A673 (cell line): ENCODE data around the gene PRCD. TPM values are rescaled to one million over a fixed set of nuclear protein-coding genes. Genes with fewer than 3 reads are reported as not detected.
A peak's percentile ranks its signal among the peaks of the same experiment; 100 is the strongest.

Experiments used
- BruUV-seq: library from RNA; stranded (reverse); fragments of 400-500 nt; replicated peaks from 2 replicates; lab custom pipeline; 2021; lab: Mats Ljungman, UMichigan
- CTCF ChIA-PET: fragments of 300-600 bp; sonication (Branson Sonifier 250); formaldehyde crosslinking; loops from one replicate; lab custom pipeline; 2022; ENCODE audit warnings: antibody characterized with exemption; lab: Charles Lee
- POLR2A ChIA-PET: fragments of 300-600 bp; sonication (Branson Sonifier 250); formaldehyde crosslinking; loops from one replicate; lab custom pipeline; 2022; ENCODE audit warnings: antibody characterized with exemption; ENCODE audit not compliant: low non-redundant PET; lab: Charles Lee
- DNase-seq: peaks from one replicate; pipeline ENCODE4 v3.0.0-alpha.2; 2015; ENCODE audit warnings: low spot score
- H3K27ac ChIP-seq: fragments of 200-600 bp; sonication (generic); 2 replicates; pipeline ENCODE4 v1.5.1; 2016; ENCODE audit warnings: mixed run types, low read depth, mild to moderate bottlenecking, mixed read lengths, antibody characterized with exemption, low read length; ENCODE audit not compliant: poor library complexity, severe bottlenecking
- H3K27me3 ChIP-seq: fragments of 200-600 bp; sonication (generic); replicated peaks from 2 replicates; pipeline ENCODE4 v1.6.1; 2017; ENCODE audit warnings: mixed run types, low read depth, mild to moderate bottlenecking, mixed read lengths, antibody characterized with exemption, low read length; ENCODE audit not compliant: insufficient read depth, poor library complexity
- H3K36me3 ChIP-seq: fragments of 200-600 bp; sonication (generic); 2 replicates; pipeline ENCODE4 v1.6.1; 2016; ENCODE audit warnings: mixed run types, mild to moderate bottlenecking, mixed read lengths, antibody characterized with exemption, low read length; ENCODE audit not compliant: insufficient read depth, poor library complexity, severe bottlenecking
- H3K4me1 ChIP-seq: fragments of 200-600 bp; sonication (generic); 2 replicates; pipeline ENCODE4 v1.6.1; 2017; ENCODE audit warnings: mixed run types, mild to moderate bottlenecking, mixed read lengths, antibody characterized with exemption, low read length; ENCODE audit not compliant: insufficient read depth, poor library complexity, severe bottlenecking
- H3K4me3 ChIP-seq: fragments of 200-600 bp; sonication (generic); 2 replicates; pipeline ENCODE4 v1.5.1; 2016; ENCODE audit warnings: low read depth, mixed run types, mild to moderate bottlenecking, mixed read lengths, low read length; ENCODE audit not compliant: poor library complexity, severe bottlenecking
- H3K9me3 ChIP-seq: fragments of 200-600 bp; sonication (generic); 2 replicates; pipeline ENCODE4 v1.6.1; 2016; ENCODE audit warnings: mixed run types, low read depth, mild to moderate bottlenecking, mixed read lengths, antibody characterized with exemption, low read length; ENCODE audit not compliant: poor library complexity, severe bottlenecking
- CTCF ChIP-seq: fragments of 300-800, 200-600 bp; sonication (generic); conservative IDR thresholded peaks from 2 replicates; pipeline ENCODE4 v1.5.1; 2017; ENCODE audit warnings: low read depth, mild to moderate bottlenecking, antibody characterized with exemption, low read length, moderate library complexity, mixed read lengths
- EZH2 ChIP-seq: fragments of 200-600 bp; sonication (generic); IDR thresholded peaks from 2 replicates; pipeline ENCODE4 v1.6.1; 2017; ENCODE audit warnings: borderline replicate concordance, low read depth, mild to moderate bottlenecking, mixed read lengths, antibody characterized with exemption, low read length; ENCODE audit not compliant: poor library complexity, severe bottlenecking
- intact Hi-C: fragments of 100-400 bp; cut with micrococcal nuclease; formaldehyde crosslinking; loops from one replicate; pipeline ENCODE4 v1.10.0; 2022; ENCODE audit not compliant: unreplicated experiment
- total RNA-seq: library from RNA; stranded (reverse); gene quantifications from 2 replicates; pipeline ENCODE4 v1.2.3, GENCODE V29; 2021

Gene PRCD
- total RNA-seq, 1 experiment from 2014 or later: not detected

- Histone ChIP-seq H3K36me3 (no peaks in the 10 kb centered on the region), H3K4me1 (peaks cover 15% of the 10 kb centered on the region), H3K27me3 (no peaks in the 10 kb centered on the region), H3K4me3 (no peak overlapping the region), H3K9me3 (no peaks in the 10 kb centered on the region), H3K27ac (peak overlapping the region; percentile 54)
- POLR2A ChIA-PET: no interaction called here
- no TSS peak for BruUV-seq
- DNase-seq: no peak
- TF ChIP-seq CTCF (no peak), EZH2 (no peak)
- intact Hi-C loops: no loop called here
- CTCF ChIA-PET: no interaction called here
Measured at GRCh38 chr17:76530095-76530723, 9.6 kb upstream of the PRCD start.

- Histone ChIP-seq H3K36me3 (no peaks in the 10 kb centered on the region), H3K4me3 (no peak overlapping the region), H3K4me1 (peaks cover 15% of the 10 kb centered on the region), H3K9me3 (no peaks in the 10 kb centered on the region), H3K27me3 (no peaks in the 10 kb centered on the region), H3K27ac (no peak overlapping the region)
- BruUV-seq: no TSS peak
- no peak for TF ChIP-seq EZH2
- no peak for TF ChIP-seq CTCF
- ChIA-PET CTCF (no interaction called here), POLR2A (no interaction called here)
- intact Hi-C loops: no loop called here
- no peak for DNase-seq
Measured at GRCh38 chr17:76530811-76531485, 8.9 kb upstream of the PRCD start.

GRCh38 chr17:76531486-76532038, 8.3 kb upstream of the PRCD start:
- no peak for TF ChIP-seq EZH2
- no peak for DNase-seq
- Histone ChIP-seq H3K9me3 (no peaks in the 10 kb centered on the region), H3K4me1 (peaks cover 15% of the 10 kb centered on the region), H3K27ac (no peak overlapping the region), H3K27me3 (no peaks in the 10 kb centered on the region), H3K36me3 (no peaks in the 10 kb centered on the region), H3K4me3 (no peak overlapping the region)
- intact Hi-C loops: no loop called here
- ChIA-PET POLR2A (no interaction called here), CTCF (no interaction called here)
- no TSS peak for BruUV-seq
